Measurements from ENCODE around the gene LIME1.

LIME1 gene

DNA sequence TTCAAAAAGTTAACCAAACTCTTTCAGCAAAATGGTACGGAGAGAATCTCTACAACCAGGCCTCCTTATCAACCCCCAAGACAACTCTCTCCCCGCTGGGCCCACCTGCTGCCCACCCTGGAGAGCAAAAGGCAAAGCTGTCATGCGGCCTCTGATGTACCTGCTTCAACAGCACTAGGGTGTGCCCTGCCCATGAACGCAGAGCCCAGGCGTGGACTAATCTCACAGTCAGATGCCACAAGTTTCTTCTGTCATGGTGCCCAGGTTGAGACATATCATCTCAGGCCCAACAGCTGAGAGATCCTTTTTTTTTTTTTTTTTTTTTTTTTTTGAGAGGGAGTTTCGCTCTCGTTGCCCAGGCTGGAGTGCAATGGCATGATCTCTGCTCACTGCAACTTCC, 29.4 kb downstream of the LIME1 start:
- TF ChIP-seq, protein P1, sequence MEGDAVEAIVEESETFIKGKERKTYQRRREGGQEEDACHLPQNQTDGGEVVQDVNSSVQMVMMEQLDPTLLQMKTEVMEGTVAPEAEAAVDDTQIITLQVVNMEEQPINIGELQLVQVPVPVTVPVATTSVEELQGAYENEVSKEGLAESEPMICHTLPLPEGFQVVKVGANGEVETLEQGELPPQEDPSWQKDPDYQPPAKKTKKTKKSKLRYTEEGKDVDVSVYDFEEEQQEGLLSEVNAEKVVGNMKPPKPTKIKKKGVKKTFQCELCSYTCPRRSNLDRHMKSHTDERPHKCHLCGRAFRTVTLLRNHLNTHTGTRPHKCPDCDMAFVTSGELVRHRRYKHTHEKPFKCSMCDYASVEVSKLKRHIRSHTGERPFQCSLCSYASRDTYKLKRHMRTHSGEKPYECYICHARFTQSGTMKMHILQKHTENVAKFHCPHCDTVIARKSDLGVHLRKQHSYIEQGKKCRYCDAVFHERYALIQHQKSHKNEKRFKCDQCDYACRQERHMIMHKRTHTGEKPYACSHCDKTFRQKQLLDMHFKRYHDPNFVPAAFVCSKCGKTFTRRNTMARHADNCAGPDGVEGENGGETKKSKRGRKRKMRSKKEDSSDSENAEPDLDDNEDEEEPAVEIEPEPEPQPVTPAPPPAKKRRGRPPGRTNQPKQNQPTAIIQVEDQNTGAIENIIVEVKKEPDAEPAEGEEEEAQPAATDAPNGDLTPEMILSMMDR (IDR thresholded peaks at IDR 0.05; ENCODE audit: low read depth, low read length), result no peak
- no peak overlapping the region for H3K4me3 ChIP-seq (replicated peaks in 1 of 2; ENCODE audit: low read depth in 2 of 2, low read length in 2 of 2)
- no peak for DNase-seq (ENCODE audit: low read depth in 2 of 2)

DNA sequence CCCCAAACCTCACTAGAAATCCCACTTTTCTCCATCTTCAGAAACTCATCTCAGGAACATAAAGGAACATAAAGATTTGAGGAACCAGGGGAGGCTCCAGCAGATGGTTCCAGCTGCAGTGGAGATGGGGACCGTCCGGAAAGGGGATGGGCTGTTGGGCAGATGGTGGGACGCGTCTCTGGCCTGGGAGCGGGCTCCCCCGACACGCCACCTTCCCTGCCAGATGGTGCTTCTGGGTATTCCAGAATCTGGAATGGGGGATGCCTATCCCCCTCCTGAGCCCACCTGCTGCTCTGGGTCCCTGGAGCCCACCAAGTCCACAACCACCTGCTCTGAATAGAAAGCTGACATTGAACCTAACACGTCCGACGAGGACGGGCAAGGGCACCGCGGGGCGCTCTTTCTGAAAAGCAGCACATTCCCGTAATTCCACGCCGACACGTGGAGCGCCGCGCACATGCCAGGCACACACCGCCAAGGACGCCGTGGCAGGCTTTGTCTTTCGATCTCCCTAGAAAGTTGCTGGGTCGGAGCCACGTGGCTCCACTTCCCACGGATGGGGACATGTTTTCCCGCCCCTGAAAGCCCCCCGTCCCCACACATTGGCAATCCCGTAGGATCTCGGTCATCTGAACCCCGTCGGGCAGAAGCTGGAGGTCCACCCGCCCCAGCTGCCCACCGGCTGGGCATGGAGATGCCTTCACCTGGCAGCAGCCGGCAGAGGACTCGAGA, 30.4 kb downstream of the LIME1 start:
- H3K4me3 ChIP-seq (replicated peaks in 1 of 2; ENCODE audit: low read depth in 2 of 2, low read length in 2 of 2), result no peak overlapping the region
- TF ChIP-seq, protein P1 (IDR thresholded peaks at IDR 0.05; ENCODE audit: low read depth, low read length), result no peak

DNA sequence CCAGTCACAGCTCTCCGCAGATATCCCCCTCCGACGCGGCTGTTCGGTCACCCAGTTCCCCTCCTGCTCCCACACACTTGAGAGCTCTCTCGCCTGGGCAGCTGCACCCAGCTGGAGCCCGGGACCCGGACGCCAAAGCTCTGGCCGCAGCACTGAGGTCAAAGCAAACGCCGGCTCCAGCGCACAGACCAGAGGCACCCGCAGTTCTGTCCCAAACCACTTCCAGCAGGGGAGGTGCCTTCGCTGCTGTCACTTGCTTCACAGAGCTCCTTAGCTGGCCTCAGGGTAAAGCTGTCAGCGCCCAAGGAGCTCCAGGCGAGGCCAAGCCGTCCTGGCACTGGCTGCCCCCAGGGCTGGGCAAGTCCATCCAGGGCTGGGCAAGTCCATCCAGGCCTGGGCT, 31.0 kb downstream of the LIME1 start:
- TF ChIP-seq, protein P1 (IDR thresholded peaks at IDR 0.05; ENCODE audit: low read depth, low read length), result no peak
- H3K4me3 ChIP-seq (replicated peaks in 1 of 2; ENCODE audit: low read depth in 2 of 2, low read length in 2 of 2), result no peak overlapping the region
- DNase-seq (ENCODE audit: low read depth in 2 of 2), result no peak

More for the DNA sequence above, 30.4 kb downstream of the LIME1 start:
- DNase-seq (ENCODE audit: low read depth in 2 of 2), result no peak

DNA sequence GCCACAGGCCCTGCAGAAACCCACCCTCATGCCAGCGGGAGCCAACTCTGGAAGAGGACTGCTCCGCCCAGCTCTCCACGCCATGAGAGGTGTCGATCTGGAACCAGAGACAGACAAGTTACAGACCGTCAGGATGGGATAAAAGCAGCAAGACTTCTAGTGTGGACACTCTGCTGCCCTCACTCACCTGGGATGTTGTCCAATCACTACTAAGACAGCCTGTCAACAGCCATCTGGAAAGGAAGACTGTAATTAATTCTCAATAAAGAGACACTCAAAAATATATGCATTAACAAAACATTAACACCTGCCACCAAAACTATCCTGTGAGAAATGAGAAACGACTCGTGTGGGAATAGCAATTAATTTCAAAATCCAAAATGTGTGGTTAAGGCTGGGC, 31.4 kb downstream of the LIME1 start:
- TF ChIP-seq, protein P1 (IDR thresholded peaks at IDR 0.05; ENCODE audit: low read depth, low read length), result no peak

DNA sequence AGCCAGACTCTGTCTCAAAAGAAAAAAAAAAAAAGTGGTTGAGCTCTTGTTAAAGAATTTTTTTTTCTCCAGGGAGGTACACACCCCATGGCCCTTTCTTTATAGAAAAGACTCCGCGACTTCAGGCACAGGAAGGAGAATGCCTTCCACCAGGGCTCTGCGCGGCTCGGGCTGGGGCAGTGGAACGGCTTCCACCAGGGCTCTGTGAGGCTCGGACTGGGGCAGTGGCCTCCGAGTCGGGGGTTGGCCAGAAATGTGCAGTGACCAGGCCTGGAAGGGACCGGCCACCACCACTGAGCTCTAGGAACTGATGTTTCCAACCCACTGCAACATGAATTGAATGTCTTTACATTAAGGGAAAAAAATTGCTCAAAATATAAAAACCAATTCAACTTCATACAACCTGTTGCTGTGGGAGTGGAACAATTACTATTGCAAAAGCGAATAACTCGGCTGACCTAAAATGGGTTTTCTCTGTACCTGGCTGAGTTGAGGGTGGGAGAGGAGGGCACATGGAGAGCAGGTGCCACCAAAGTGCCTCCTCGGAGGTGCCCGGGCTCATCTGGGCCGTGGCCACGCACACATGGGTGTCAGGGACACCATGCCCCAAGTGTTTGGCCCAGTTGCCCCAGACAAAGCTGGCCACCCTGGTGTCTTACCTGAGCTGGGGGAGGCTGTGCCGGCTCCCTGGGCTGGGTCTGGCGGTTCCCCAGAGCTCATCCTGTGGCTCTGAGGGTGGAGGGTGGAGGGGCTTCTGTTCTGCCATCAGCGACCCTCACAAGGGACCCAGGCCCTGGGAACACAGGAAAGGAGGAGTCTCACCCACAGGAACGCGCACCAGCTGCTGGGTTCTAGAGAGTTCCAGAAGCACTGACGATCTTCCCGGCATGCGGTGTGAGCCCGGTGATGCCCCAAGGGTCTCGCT, 32.4 kb downstream of the LIME1 start:
- TF ChIP-seq, protein P1 (IDR thresholded peaks at IDR 0.05; ENCODE audit: low read depth, low read length), result no peak
- DNase-seq (ENCODE audit: low read depth in 2 of 2), result no peak
- no peak overlapping the region for H3K4me3 ChIP-seq (replicated peaks in 1 of 2; ENCODE audit: low read depth in 2 of 2, low read length in 2 of 2)

More for the DNA sequence above, 31.4 kb downstream of the LIME1 start:
- H3K4me3 ChIP-seq (replicated peaks in 1 of 2; ENCODE audit: low read depth in 2 of 2, low read length in 2 of 2), result no peak overlapping the region
- no peak for DNase-seq (ENCODE audit: low read depth in 2 of 2)

DNA sequence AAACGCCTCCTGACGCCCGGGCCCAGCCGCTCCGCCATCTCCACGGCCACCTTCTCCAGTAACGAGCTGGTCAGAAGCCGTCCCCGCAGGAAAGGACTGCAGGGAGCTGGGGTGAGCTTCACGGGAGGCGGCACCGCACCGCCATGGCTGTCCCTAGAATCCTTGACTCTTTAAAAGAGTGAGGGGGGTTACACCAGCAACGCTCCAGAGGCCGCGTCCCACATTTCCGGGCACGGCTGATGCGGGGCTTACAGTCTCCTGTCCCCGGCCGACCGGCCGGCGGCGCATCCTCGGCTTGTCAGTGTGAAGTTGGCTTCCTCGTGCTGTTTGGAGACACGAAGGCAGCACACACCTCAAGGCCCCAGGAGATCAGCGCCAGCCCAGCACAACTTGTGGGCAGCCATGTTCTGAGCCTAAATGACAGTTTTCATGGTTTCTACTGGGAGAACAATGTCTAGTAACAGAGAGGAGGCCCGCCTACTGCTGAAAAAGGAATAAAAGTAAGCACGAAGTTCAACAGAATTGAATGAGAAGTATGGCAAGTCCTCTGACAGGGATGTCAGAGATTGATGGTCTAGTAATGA, 33.5 kb downstream of the LIME1 start:
- no peak for DNase-seq (ENCODE audit: low read depth in 2 of 2)
- TF ChIP-seq, protein P1 (IDR thresholded peaks at IDR 0.05; ENCODE audit: low read depth, low read length), result no peak
- no peak overlapping the region for H3K4me3 ChIP-seq (replicated peaks in 1 of 2; ENCODE audit: low read depth in 2 of 2, low read length in 2 of 2)

All from cardiac fibroblast (primary cell).